Heart right ventricle (tissue), 16 donors: ENCODE data around the gene MMP21. TPM values are rescaled to one million over a fixed set of nuclear protein-coding genes. Genes with fewer than 3 reads are reported as not detected.

ENCODE experiments used
- ATAC-seq, 8 donors: fragments of 200-7000 bp; cut with Tn5 transposase; one replicate each; pipeline ENCODE4 v1.9.1; 2020; ENCODE audit warnings: mild to moderate bottlenecking in 8 of 8, moderate library complexity in 8 of 8, moderate number of reproducible peaks in 1 of 8
- DNase-seq, 2 donors: peaks; one replicate each; pipeline ENCODE4 v3.0.0-alpha.2; 2020
- H3K27ac ChIP-seq, 10 donors: fragments of 200-600 bp; sonication (generic) in 2 of 10; one replicate each; pipeline versions ENCODE4 v1.5.0 to v1.8.0; 2020 to 2022; ENCODE audit warnings: mild to moderate bottlenecking in 3 of 10
- H3K27me3 ChIP-seq, 7 donors: fragments of 200-600 bp; one replicate each; pipeline ENCODE4 v1.8.0; 2021 to 2022; ENCODE audit warnings: mild to moderate bottlenecking in 2 of 7
- H3K36me3 ChIP-seq, 9 donors: fragments of 200-600 bp; sonication (generic) in 1 of 9; one replicate each; pipeline versions ENCODE4 v1.5.0 to v1.8.0; 2020 to 2022; ENCODE audit warnings: mild to moderate bottlenecking in 2 of 9
- H3K4me1 ChIP-seq, 9 donors: fragments of 200-600 bp; sonication (generic) in 1 of 9; one replicate each; pipeline versions ENCODE4 v1.5.0 to v1.8.0; 2020 to 2022; ENCODE audit warnings: mild to moderate bottlenecking in 4 of 9
- H3K4me3 ChIP-seq, 10 donors: fragments of 200-600 bp; sonication (generic) in 2 of 10; one replicate each; pipeline versions ENCODE4 v1.5.0 to v1.8.0; 2020 to 2022; ENCODE audit warnings: mild to moderate bottlenecking in 7 of 10, moderate library complexity in 2 of 10
- H3K9me3 ChIP-seq, 11 donors: fragments of 200-600 bp in 10 of 11; sonication (generic) in 2 of 11; one replicate each; pipeline versions ENCODE4 v1.5.0 to v1.8.0; 2013 to 2022; ENCODE audit warnings: mild to moderate bottlenecking in 2 of 11, control low read depth in 1 of 11, moderate library complexity in 1 of 11
- WGBS, 2 donors: extraction: QIAGEN DNeasy Blood & Tissue Kit; methylation state at CpG; one replicate each; pipeline ENCODE4 v1.1.7; 2013; ENCODE audit warnings: inconsistent platforms in 1 of 2; 5-methylcytosine and 5-hydroxymethylcytosine counted together
- intact Hi-C, 10 donors: fragments of 100-400 bp; cut with DNase I; formaldehyde crosslinking; loops; one replicate each; pipeline versions ENCODE4 v1.11.1 to v1.14.2; 2022
- polyA plus RNA-seq, 2 donors: library from polyadenylated mRNA; stranded (reverse); fragments of 200-250 nt; gene quantifications; one replicate each; pipeline ENCODE4 v1.2.3, GENCODE V29; 2013
- total RNA-seq, 10 donors: library from RNA; stranded (reverse); fragmentation: NEBNext Ultra II Directional in 3 of 10; extraction: Animal tissue kit (Norgen Biotek cat#: 25700) in 3 of 10; gene quantifications; one replicate each; pipeline versions ENCODE4 v1.2.1 to v1.2.4, GENCODE V29; 2021 to 2023
- TF ChIP-seq, protein P1 (sequence below), 9 donors: fragments of 200-600 bp; sonication (generic) in 2 of 9; IDR thresholded peaks; one replicate each; pipeline versions ENCODE4 v1.5.0 to v1.8.0; 2021 to 2022; ENCODE audit warnings: antibody characterized with exemption in 9 of 9, mild to moderate bottlenecking in 5 of 9, moderate library complexity in 1 of 9
- donor health status: Arrhythmogenic right ventricular cardiomyopathy.
- donor health status: ischemic (EF 13 %, LVEDD 7.1; RV severe dilation, severe dysfunction).
- donor health status: healthy with polysubstance abuse.
- donor health status: DM: no; HTN: yes; CAD: no.
- donor health status: DM: no; HTN: no; CAD: no.
- donor health status: ischemic (EF 25% LVEDD 6.9; RV normal size, moderate dysfunction).
- donor health status: ischemic (EF 25% LVEDD 5.7; RV mildly dilated, moderate dysfunction).
- donor health status: healthy.
- donor health status: DM: yes; HTN: yes; CAD: no.
- donor health status: Ischemic cardiomyopathy.
- donor health status: ischemic (EF 35%, LVEDD 5.7; RV mildly dilated, moderate dysfunction).
- donor health status: nonischemic (EF 11% LVEDD 7.7; RV severe dilation, severe dysfunction).
- donor health status: DM: yes; HTN: yes; CAD: no.
- donor health status: PGD.
- donor health status: ischemic (EF 29% LVEDD 5.4; RV normal size, mild dysfunction).
- donor health status: nonischemic (EF 23%, LVEDD 6.1; RV moderate dilation, normal function).

The MMP21 gene
- total and polyA plus RNA-seq, 12 donors: 0.06 to 0.22 (median 0.15) TPM; not detected in 7

DNA sequence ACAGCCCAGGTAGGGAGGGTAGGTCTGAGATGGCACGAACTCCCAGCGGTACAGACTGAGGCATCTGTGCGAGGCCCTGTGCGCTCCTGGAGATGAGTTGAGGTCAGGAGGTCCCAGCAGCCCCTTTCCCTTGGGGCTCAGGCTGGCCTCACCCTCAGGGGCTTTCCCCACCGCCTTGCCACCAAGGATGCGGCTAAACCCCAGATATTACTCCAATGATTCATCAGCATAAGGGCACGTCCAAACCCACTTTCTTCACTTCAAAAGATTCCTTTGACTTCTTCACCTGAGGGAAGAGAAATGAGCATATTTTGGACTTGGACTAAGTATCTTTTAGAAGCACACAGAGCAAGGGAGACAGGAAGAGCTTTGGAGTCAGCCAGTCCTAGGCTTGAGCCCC is 27.1 kb upstream of the MMP21 start:
- no peak for ATAC-seq
- TF ChIP-seq, protein P1, sequence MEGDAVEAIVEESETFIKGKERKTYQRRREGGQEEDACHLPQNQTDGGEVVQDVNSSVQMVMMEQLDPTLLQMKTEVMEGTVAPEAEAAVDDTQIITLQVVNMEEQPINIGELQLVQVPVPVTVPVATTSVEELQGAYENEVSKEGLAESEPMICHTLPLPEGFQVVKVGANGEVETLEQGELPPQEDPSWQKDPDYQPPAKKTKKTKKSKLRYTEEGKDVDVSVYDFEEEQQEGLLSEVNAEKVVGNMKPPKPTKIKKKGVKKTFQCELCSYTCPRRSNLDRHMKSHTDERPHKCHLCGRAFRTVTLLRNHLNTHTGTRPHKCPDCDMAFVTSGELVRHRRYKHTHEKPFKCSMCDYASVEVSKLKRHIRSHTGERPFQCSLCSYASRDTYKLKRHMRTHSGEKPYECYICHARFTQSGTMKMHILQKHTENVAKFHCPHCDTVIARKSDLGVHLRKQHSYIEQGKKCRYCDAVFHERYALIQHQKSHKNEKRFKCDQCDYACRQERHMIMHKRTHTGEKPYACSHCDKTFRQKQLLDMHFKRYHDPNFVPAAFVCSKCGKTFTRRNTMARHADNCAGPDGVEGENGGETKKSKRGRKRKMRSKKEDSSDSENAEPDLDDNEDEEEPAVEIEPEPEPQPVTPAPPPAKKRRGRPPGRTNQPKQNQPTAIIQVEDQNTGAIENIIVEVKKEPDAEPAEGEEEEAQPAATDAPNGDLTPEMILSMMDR (IDR thresholded peaks at IDR 0.05): no peak
- intact Hi-C loops: no loop called here
- WGBS, 2 donors: 97 to 99% methylated on average over 7 of the region's 7 CpGs
- Histone ChIP-seq H3K27ac (no peak overlapping the region), H3K36me3 (peaks cover 0 to 96% (median 16%) of the 10 kb centered on the region in 9 donors), H3K4me3 (no peak overlapping the region), H3K4me1 (peaks cover 0 to 9% (median 0%) of the 10 kb centered on the region in 9 donors), H3K27me3 (no peaks in the 10 kb centered on the region), H3K9me3 (no peaks in the 10 kb centered on the region)
- DNase-seq: no peak

- ATAC-seq (peak in 1 of 8 donors; percentile 37), DNase-seq (no peak)
- TF ChIP-seq, protein P1 (IDR thresholded peaks at IDR 0.05): no peak
- H3K4me1 ChIP-seq: peaks cover 0 to 9% (median 0%) of the 10 kb centered on the region in 9 donors
- H3K27ac ChIP-seq: no peak overlapping the region
- H3K27me3 ChIP-seq: no peaks in the 10 kb centered on the region
- H3K36me3 ChIP-seq: peaks cover 0 to 96% (median 16%) of the 10 kb centered on the region in 9 donors
- H3K4me3 ChIP-seq: no peak overlapping the region
- intact Hi-C loops: no loop called here
- no peaks in the 10 kb centered on the region for H3K9me3 ChIP-seq
- WGBS, 2 donors: 79 to 87% methylated on average over 5 of the region's 5 CpGs
These were observed 26.5 kb upstream of the MMP21 start for GRCh38 chr10:125802131-125802530.

GRCh38 chr10:125801574-125801973 is 26.0 kb upstream of the MMP21 start:
- 94 to 100% methylated on average over 1 of the region's 1 CpG for WGBS, 2 donors
- no peaks in the 10 kb centered on the region for H3K9me3 ChIP-seq

DNA sequence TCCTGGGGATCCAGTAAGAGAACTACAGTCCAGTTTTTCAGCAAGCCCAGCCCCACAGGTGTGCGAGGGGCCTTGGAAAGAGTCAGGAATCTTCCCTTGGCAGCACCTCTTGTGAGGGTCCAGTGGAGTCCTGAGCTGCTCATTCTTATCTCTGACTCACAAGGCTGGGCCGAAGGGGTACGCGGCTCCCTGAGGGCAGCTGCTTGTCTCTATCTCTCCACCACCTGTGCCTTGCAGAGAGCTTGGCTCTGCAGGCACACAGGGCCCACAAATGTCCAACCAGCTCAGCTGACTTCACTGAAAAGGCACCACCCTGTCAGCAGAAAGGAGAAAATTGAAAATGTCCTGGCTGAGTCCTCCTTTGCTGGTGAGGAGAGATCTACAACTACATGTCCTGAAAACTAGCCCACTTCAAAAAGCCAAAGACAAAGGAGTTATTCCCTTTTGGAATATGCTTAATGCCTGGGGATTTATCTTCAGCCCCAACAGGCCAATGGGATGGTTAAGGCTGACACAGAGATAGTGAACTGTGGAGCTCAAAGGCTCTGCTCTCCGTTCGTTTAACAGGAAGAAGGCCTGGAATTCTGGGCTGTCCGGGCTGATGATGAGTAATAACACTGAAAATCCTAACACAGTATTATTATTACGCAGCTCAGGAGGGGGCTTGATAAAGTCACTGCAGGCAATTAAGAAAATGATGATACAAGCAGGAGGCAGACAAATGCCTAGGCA is 24.0 kb upstream of the MMP21 start:
- ATAC-seq: no peak
- Histone ChIP-seq H3K9me3 (no peaks in the 10 kb centered on the region), H3K27ac (no peak overlapping the region), H3K27me3 (no peaks in the 10 kb centered on the region), H3K4me3 (no peak overlapping the region), H3K36me3 (peaks cover 0 to 93% (median 6%) of the 10 kb centered on the region in 9 donors), H3K4me1 (peaks cover 0 to 17% (median 0%) of the 10 kb centered on the region in 9 donors)
- TF ChIP-seq, protein P1 (IDR thresholded peaks at IDR 0.05): no peak
- DNase-seq: no peak
- intact Hi-C loops: loop anchor here in 1 of 10 donors (5.0 kb wide), 1 partner anchor 917 kb away; no protein-coding TSS in a partner anchor
- WGBS, 2 donors: 83 to 88% methylated on average over 8 of the region's 8 CpGs

More at GRCh38 chr10:125801574-125801973, 26.0 kb upstream of the MMP21 start:
- Histone ChIP-seq H3K36me3 (peaks cover 0 to 96% (median 15%) of the 10 kb centered on the region in 9 donors), H3K4me1 (peaks cover 0 to 7% (median 0%) of the 10 kb centered on the region in 9 donors), H3K27me3 (no peaks in the 10 kb centered on the region), H3K4me3 (no peak overlapping the region), H3K27ac (no peak overlapping the region)
- no peak for DNase-seq
- TF ChIP-seq, protein P1 (IDR thresholded peaks at IDR 0.05): no peak
- no peak for ATAC-seq
- intact Hi-C loops: no loop called here
